Gastroesophageal sphincter (tissue), 3 donors: ENCODE measurements around the gene EPHA1.

Source experiments
- POLR2A ChIP-seq, 2 donors: fragments of 450-650 bp; IDR thresholded peaks; one replicate each; pipeline ENCODE4 v1.6.1; 2017; ENCODE audit warnings: antibody characterized with exemption in 2 of 2, mild to moderate bottlenecking in 2 of 2, moderate library complexity in 1 of 2
- POLR2AphosphoS5 ChIP-seq: sonication (generic); formaldehyde crosslinking; IDR thresholded peaks from one replicate; pipeline ENCODE4 v1.6.1; 2017; ENCODE audit warnings: antibody characterized with exemption
- TF ChIP-seq, protein P1 (sequence below), 4 experiments: fragments of 200-600 bp in 2 of 4; fragments of 450-650 bp in 2 of 4; sonication (generic) in 1 of 4; IDR thresholded peaks; one replicate each; pipeline ENCODE4 v1.5.1; 2017 to 2019; ENCODE audit warnings: antibody characterized with exemption in 4 of 4, mild to moderate bottlenecking in 2 of 4, moderate library complexity in 2 of 4

- TF ChIP-seq, protein P1, sequence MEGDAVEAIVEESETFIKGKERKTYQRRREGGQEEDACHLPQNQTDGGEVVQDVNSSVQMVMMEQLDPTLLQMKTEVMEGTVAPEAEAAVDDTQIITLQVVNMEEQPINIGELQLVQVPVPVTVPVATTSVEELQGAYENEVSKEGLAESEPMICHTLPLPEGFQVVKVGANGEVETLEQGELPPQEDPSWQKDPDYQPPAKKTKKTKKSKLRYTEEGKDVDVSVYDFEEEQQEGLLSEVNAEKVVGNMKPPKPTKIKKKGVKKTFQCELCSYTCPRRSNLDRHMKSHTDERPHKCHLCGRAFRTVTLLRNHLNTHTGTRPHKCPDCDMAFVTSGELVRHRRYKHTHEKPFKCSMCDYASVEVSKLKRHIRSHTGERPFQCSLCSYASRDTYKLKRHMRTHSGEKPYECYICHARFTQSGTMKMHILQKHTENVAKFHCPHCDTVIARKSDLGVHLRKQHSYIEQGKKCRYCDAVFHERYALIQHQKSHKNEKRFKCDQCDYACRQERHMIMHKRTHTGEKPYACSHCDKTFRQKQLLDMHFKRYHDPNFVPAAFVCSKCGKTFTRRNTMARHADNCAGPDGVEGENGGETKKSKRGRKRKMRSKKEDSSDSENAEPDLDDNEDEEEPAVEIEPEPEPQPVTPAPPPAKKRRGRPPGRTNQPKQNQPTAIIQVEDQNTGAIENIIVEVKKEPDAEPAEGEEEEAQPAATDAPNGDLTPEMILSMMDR (IDR thresholded peaks at IDR 0.05): no peak
- TF ChIP-seq POLR2A (IDR thresholded peaks at IDR 0.05) (no peak), POLR2AphosphoS5 (no peak)
These were observed 35.3 kb downstream of the EPHA1 start for GRCh38 chr7:143373255-143373794.
